22Rv1 (cell line): Measurements from ENCODE around the gene CNNM2.

ENCODE experiments used
- ZFX ChIP-seq: fragments of 450-650 bp; IDR thresholded peaks from 2 replicates; pipeline ENCODE4 v1.6.1; 2017; ENCODE audit warnings: antibody characterized with exemption, borderline replicate concordance
- TF ChIP-seq, protein P1 (sequence below): fragments of 450-650 bp; IDR thresholded peaks from 2 replicates; pipeline ENCODE4 v1.5.1; 2017; ENCODE audit warnings: mild to moderate bottlenecking

DNA sequence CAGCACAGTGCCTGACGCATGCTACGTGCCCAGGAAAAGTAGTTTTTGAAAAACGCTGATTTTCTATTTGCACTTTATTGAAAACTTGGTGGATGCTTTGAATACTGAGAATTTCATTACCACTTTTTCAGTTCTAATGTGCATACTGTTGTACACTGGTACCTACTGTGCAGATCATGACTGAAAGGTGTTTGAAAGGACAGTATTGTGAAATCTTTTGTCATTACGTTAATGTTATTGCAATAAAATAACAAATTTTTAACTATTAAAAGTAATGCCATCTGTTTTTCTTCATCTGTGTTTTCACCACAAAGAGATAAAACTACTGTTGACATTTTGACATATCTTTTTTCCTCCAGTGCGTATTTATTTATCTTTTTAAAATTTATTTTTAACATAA, 42.1 kb downstream of the CNNM2 start:
- TF ChIP-seq, protein P1, sequence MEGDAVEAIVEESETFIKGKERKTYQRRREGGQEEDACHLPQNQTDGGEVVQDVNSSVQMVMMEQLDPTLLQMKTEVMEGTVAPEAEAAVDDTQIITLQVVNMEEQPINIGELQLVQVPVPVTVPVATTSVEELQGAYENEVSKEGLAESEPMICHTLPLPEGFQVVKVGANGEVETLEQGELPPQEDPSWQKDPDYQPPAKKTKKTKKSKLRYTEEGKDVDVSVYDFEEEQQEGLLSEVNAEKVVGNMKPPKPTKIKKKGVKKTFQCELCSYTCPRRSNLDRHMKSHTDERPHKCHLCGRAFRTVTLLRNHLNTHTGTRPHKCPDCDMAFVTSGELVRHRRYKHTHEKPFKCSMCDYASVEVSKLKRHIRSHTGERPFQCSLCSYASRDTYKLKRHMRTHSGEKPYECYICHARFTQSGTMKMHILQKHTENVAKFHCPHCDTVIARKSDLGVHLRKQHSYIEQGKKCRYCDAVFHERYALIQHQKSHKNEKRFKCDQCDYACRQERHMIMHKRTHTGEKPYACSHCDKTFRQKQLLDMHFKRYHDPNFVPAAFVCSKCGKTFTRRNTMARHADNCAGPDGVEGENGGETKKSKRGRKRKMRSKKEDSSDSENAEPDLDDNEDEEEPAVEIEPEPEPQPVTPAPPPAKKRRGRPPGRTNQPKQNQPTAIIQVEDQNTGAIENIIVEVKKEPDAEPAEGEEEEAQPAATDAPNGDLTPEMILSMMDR = no peak
- no peak for TF ChIP-seq ZFX
